ENCODE results near the gene ATP5PO. TPM values are rescaled to one million over a fixed set of nuclear protein-coding genes. Genes with fewer than 3 reads are reported as not detected.

The ATP5PO gene
- polyA plus RNA-seq, result 100 to 1,000 TPM; 206 to 904 (median 590) TPM
- long read RNA-seq, donor 1, transcript ATP5PO-201 (7 exons, 932 nt), result major isoform, 324 of 428 reads
- long read RNA-seq, donor 1, partial matches to known transcripts, result 95 of 428 reads
- long read RNA-seq, donor 1, other reads (novel, unspliced or antisense), result 6 of 428 reads
- long read RNA-seq, donor 2, transcript ATP5PO-201 (7 exons, 932 nt), result major isoform, 118 of 180 reads
- long read RNA-seq, donor 2, partial matches to known transcripts, result 60 of 180 reads
- long read RNA-seq, donor 2, other reads (novel, unspliced or antisense), result 0 of 180 reads
- long read RNA-seq, donor 3, transcript ATP5PO-209 (4 exons, 586 nt), result minor isoform, 9 of 256 reads
- long read RNA-seq, donor 3, transcript ATP5PO-201 (7 exons, 932 nt), result major isoform, 147 of 256 reads
- long read RNA-seq, donor 3, partial matches to known transcripts, result 100 of 256 reads
- long read RNA-seq, donor 3, other reads (novel, unspliced or antisense), result 0 of 256 reads
- long read RNA-seq, donor 4, partial matches to known transcripts, result 0 of 4 reads
- long read RNA-seq, donor 4, other reads (novel, unspliced or antisense), result 0 of 4 reads
- long read RNA-seq, donor 5, transcript ATP5PO-201 (7 exons, 932 nt), result major isoform, 30 of 66 reads
- long read RNA-seq, donor 5, partial matches to known transcripts, result 32 of 66 reads
- long read RNA-seq, donor 5, other reads (novel, unspliced or antisense), result 0 of 66 reads
- long read RNA-seq, donor 6, transcript ATP5PO-201 (7 exons, 932 nt), result major isoform, 185 of 274 reads
- long read RNA-seq, donor 6, partial matches to known transcripts, result 87 of 274 reads
- long read RNA-seq, donor 6, other reads (novel, unspliced or antisense), result 0 of 274 reads
- long read RNA-seq, donor 7, transcript ATP5PO-201 (7 exons, 932 nt), result major isoform, 650 of 1,015 reads
- long read RNA-seq, donor 7, transcript ATP5PO-209 (4 exons, 586 nt), result minor isoform, 6 of 1,015 reads
- long read RNA-seq, donor 7, partial matches to known transcripts, result 323 of 1,015 reads
- long read RNA-seq, donor 7, other reads (novel, unspliced or antisense), result 35 of 1,015 reads
- long read RNA-seq, donor 8, transcript ATP5PO-201 (7 exons, 932 nt), result major isoform, 22 of 22 reads
- long read RNA-seq, donor 8, partial matches to known transcripts, result 0 of 22 reads
- long read RNA-seq, donor 8, other reads (novel, unspliced or antisense), result 0 of 22 reads
- long read RNA-seq, donor 9, transcript ATP5PO-201 (7 exons, 932 nt), result major isoform, 46 of 60 reads
- long read RNA-seq, donor 9, partial matches to known transcripts, result 13 of 60 reads
- long read RNA-seq, donor 9, other reads (novel, unspliced or antisense), result 0 of 60 reads
- long read RNA-seq, donor 10, transcript ATP5PO-201 (7 exons, 932 nt), result major isoform, 195 of 245 reads
- long read RNA-seq, donor 10, transcript ATP5PO-209 (4 exons, 586 nt), result minor isoform, 5 of 245 reads
- long read RNA-seq, donor 10, partial matches to known transcripts, result 43 of 245 reads
- long read RNA-seq, donor 10, other reads (novel, unspliced or antisense), result 0 of 245 reads

- no peak for FAIRE-seq
- H3K4me3 ChIP-seq (ENCODE audit: low read depth in 1 of 3, low read length in 3 of 3), result peak within 1 kb of the TSS; percentile 77 to 96 (median 92)
Measured at GRCh38 chr21:33915368-33916199, at the start of gene ATP5PO. Gene ATP5PO (minus strand): TSS chr21:33915804. CDS start chr21:33915763, 41 bp downstream.

GRCh38 chr21:33964706-33965325 lies 49.2 kb upstream of the ATP5PO start:
- Histone ChIP-seq H3K36me3 (ENCODE audit: control insufficient read depth in 3 of 3, insufficient read depth in 2 of 3, low read depth in 1 of 3, low read length in 3 of 3) (peaks cover 0 to 3% (median 0%) of the 10 kb centered on the region in 3 donors), H3K27ac (ENCODE audit: low read depth in 1 of 3, low read length in 2 of 3) (no peak overlapping the region), H3K4me3 (ENCODE audit: low read depth in 1 of 3, low read length in 3 of 3) (no peak overlapping the region), H3K4me1 (ENCODE audit: control insufficient read depth in 3 of 3, insufficient read depth in 2 of 3, low read depth in 1 of 3, low read length in 2 of 3) (peaks cover 5 to 31% (median 9%) of the 10 kb centered on the region in 3 donors), H3K9me3 (ENCODE audit: control insufficient read depth in 2 of 2, insufficient read depth in 1 of 2, low read depth in 1 of 2, low read length in 1 of 2) (peaks cover 0 to 2% of the 10 kb centered on the region in 2 donors), H3K27me3 (ENCODE audit: control insufficient read depth in 3 of 3, insufficient read depth in 3 of 3, low read length in 3 of 3) (no peaks in the 10 kb centered on the region)
- DNase-seq (no peak), FAIRE-seq (no peak)
- 86 to 89% (median 89%) methylated on average over 3 of the region's 3 CpGs for WGBS, 3 donors

More at GRCh38 chr21:33915368-33916199, at the start of gene ATP5PO:
- 0 to 1% (median 1%) methylated on average over 42 to 45 of the region's 45 CpGs for WGBS, 3 donors
- no peaks in the 10 kb centered on the region for H3K9me3 ChIP-seq (ENCODE audit: control insufficient read depth in 2 of 2, insufficient read depth in 1 of 2, low read depth in 1 of 2, low read length in 1 of 2)
- peaks cover 0 to 7% (median 5%) of the 10 kb centered on the region in 3 donors for H3K4me1 ChIP-seq (ENCODE audit: control insufficient read depth in 3 of 3, insufficient read depth in 2 of 3, low read depth in 1 of 3, low read length in 2 of 3)
- H3K27me3 ChIP-seq (ENCODE audit: control insufficient read depth in 3 of 3, insufficient read depth in 3 of 3, low read length in 3 of 3), result no peaks in the 10 kb centered on the region
- peak within 1 kb of the TSS; percentile 25 to 94 (median 59) for H3K27ac ChIP-seq (ENCODE audit: low read depth in 1 of 3, low read length in 2 of 3)
- peaks cover 0 to 11% (median 0%) of the 10 kb centered on the region in 3 donors for H3K36me3 ChIP-seq (ENCODE audit: control insufficient read depth in 3 of 3, insufficient read depth in 2 of 3, low read depth in 1 of 3, low read length in 3 of 3)
- DNase-seq, result peak; percentile 98 to 99

DNA sequence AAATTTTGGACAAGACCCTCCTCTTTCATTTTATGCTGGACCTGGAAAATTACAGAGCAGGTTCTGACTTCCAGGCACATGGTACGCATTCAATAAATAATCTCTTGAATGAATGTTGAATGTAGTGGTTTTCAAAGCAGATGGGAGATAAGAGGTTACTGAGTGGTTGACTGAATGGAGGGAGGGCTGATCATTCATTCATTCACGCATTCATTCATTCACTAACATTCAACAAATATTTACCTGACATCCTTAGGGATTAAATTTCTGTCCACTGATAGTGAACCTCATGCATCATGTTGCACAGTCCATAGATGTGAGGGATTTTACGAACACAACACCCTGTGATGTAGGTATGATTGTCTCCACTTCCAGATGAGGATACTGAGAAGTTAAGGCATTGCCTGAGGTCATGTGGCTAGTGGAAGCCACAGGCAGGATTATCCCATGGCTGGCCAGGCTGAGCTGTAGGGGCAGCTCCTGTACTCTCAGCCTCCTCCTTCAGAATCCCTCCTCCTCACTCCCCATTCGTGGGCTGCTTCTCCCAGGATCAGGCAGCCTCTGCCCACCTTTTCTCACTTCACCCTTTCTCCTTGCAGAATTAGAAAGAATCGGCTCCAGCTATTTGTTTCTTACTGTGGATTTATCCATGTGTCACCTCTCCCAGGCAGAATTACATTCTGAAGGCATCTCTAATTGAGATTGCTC lies 48.4 kb upstream of the ATP5PO start:
- DNase-seq (no peak), FAIRE-seq (no peak)
- Histone ChIP-seq H3K4me1 (ENCODE audit: control insufficient read depth in 3 of 3, insufficient read depth in 2 of 3, low read depth in 1 of 3, low read length in 2 of 3) (peaks cover 1 to 23% (median 1%) of the 10 kb centered on the region in 3 donors), H3K27me3 (ENCODE audit: control insufficient read depth in 3 of 3, insufficient read depth in 3 of 3, low read length in 3 of 3) (no peaks in the 10 kb centered on the region), H3K36me3 (ENCODE audit: control insufficient read depth in 3 of 3, insufficient read depth in 2 of 3, low read depth in 1 of 3, low read length in 3 of 3) (peaks cover 0 to 3% (median 0%) of the 10 kb centered on the region in 3 donors), H3K9me3 (ENCODE audit: control insufficient read depth in 2 of 2, insufficient read depth in 1 of 2, low read depth in 1 of 2, low read length in 1 of 2) (peaks cover 0 to 2% of the 10 kb centered on the region in 2 donors), H3K4me3 (ENCODE audit: low read depth in 1 of 3, low read length in 3 of 3) (no peak overlapping the region), H3K27ac (ENCODE audit: low read depth in 1 of 3, low read length in 2 of 3) (no peak overlapping the region)
- 79 to 83% (median 81%) methylated on average over 5 of the region's 5 CpGs for WGBS, 3 donors

GRCh38 chr21:33962290-33962689 lies 46.7 kb upstream of the ATP5PO start:
- DNase-seq (no peak), FAIRE-seq (no peak)
- Histone ChIP-seq H3K36me3 (ENCODE audit: control insufficient read depth in 3 of 3, insufficient read depth in 2 of 3, low read depth in 1 of 3, low read length in 3 of 3) (peaks cover 0 to 3% (median 0%) of the 10 kb centered on the region in 3 donors), H3K27me3 (ENCODE audit: control insufficient read depth in 3 of 3, insufficient read depth in 3 of 3, low read length in 3 of 3) (no peaks in the 10 kb centered on the region), H3K4me3 (ENCODE audit: low read depth in 1 of 3, low read length in 3 of 3) (no peak overlapping the region), H3K9me3 (ENCODE audit: control insufficient read depth in 2 of 2, insufficient read depth in 1 of 2, low read depth in 1 of 2, low read length in 1 of 2) (peaks cover 0 to 5% of the 10 kb centered on the region in 2 donors), H3K4me1 (ENCODE audit: control insufficient read depth in 3 of 3, insufficient read depth in 2 of 3, low read depth in 1 of 3, low read length in 2 of 3) (peaks cover 0 to 10% (median 0%) of the 10 kb centered on the region in 3 donors), H3K27ac (ENCODE audit: low read depth in 1 of 3, low read length in 2 of 3) (no peak overlapping the region)
- WGBS, 3 donors, result 95 to 97% (median 96%) methylated on average over 6 of the region's 6 CpGs

DNA sequence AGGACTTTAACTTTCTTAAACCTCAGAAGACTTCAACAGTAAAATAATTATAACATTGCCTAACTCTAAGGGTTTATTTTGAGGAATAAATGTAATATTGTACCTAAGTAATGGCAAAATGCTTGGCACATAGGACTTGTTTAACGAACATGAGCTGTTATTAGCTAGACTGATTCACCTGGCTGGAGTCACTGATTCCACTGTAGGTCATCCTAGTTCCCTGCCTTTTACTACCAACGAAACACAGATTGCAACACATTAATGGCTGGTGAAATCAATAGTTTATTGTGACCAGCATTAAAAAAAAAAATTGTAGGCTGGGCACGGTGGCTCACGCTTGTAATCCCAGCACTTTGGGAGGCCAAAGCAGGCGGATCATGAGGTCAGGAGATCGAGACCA lies 45.5 kb upstream of the ATP5PO start:
- no peaks in the 10 kb centered on the region for H3K4me1 ChIP-seq (ENCODE audit: control insufficient read depth in 3 of 3, insufficient read depth in 2 of 3, low read depth in 1 of 3, low read length in 2 of 3)
- WGBS, 3 donors, result 53 to 67% (median 63%) methylated on average over 6 of the region's 6 CpGs
- peaks cover 0 to 3% (median 0%) of the 10 kb centered on the region in 3 donors for H3K36me3 ChIP-seq (ENCODE audit: control insufficient read depth in 3 of 3, insufficient read depth in 2 of 3, low read depth in 1 of 3, low read length in 3 of 3)
- FAIRE-seq, result no peak
- no peak for DNase-seq
- no peak overlapping the region for H3K27ac ChIP-seq (ENCODE audit: low read depth in 1 of 3, low read length in 2 of 3)
- H3K4me3 ChIP-seq (ENCODE audit: low read depth in 1 of 3, low read length in 3 of 3), result no peak overlapping the region
- peaks cover 0 to 5% of the 10 kb centered on the region in 2 donors for H3K9me3 ChIP-seq (ENCODE audit: control insufficient read depth in 2 of 2, insufficient read depth in 1 of 2, low read depth in 1 of 2, low read length in 1 of 2)
- H3K27me3 ChIP-seq (ENCODE audit: control insufficient read depth in 3 of 3, insufficient read depth in 3 of 3, low read length in 3 of 3), result no peaks in the 10 kb centered on the region

DNA sequence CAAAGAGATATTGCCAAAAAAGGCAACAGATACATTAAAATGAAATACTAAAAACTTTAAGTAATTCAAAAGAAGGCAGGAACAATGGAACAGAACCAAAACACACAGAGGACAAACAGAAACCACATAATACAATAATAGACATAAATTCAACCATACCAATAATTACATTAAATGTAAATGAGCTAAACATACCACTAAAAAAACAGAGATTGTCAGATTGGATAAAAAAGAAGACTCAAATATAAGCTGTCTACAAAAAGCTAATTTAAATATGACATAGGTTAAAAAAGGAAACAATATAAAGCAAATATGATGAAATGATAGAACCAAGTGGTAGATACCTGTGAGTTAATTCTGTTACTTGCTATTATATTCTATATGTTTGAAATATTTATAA lies 44.1 kb upstream of the ATP5PO start:
- Histone ChIP-seq H3K27me3 (ENCODE audit: control insufficient read depth in 3 of 3, insufficient read depth in 3 of 3, low read length in 3 of 3) (no peaks in the 10 kb centered on the region), H3K4me1 (ENCODE audit: control insufficient read depth in 3 of 3, insufficient read depth in 2 of 3, low read depth in 1 of 3, low read length in 2 of 3) (no peaks in the 10 kb centered on the region), H3K9me3 (ENCODE audit: control insufficient read depth in 2 of 2, insufficient read depth in 1 of 2, low read depth in 1 of 2, low read length in 1 of 2) (peaks cover 0 to 5% of the 10 kb centered on the region in 2 donors), H3K4me3 (ENCODE audit: low read depth in 1 of 3, low read length in 3 of 3) (no peak overlapping the region), H3K27ac (ENCODE audit: low read depth in 1 of 3, low read length in 2 of 3) (no peak overlapping the region), H3K36me3 (ENCODE audit: control insufficient read depth in 3 of 3, insufficient read depth in 2 of 3, low read depth in 1 of 3, low read length in 3 of 3) (peaks cover 0 to 3% (median 0%) of the 10 kb centered on the region in 3 donors)
- FAIRE-seq (peak; percentile 49), DNase-seq (no peak)

All from small intestine (tissue), 16 donors.